Activated CD4-positive, alpha-beta T cell treated with anti-CD3 and anti-CD28 coated beads, Interleukin-2, amount 10 ng/mL, durations not matched to agents 7 days and 5 days (primary cell): ENCODE data around the gene ASCL3. TPM values are rescaled to one million over a fixed set of nuclear protein-coding genes. Genes with fewer than 3 reads are reported as not detected.
A peak's percentile ranks its signal among the peaks of the same experiment; 100 is the strongest.
"Not testable (repeated sequence)": the region's sequence is repeated elsewhere in the genome, so short reads cannot be mapped to it uniquely, and the experiment has no call there.

Experiments
- CTCF ChIA-PET: fragments of 350-600 bp; sonication (Branson Sonifier 250); formaldehyde crosslinking; loops from one replicate; lab custom pipeline; 2021; ENCODE audit warnings: antibody characterized with exemption; lab: Charles Lee
- POLR2A ChIA-PET: fragments of 350-600 bp; sonication (Branson Sonifier 250); formaldehyde crosslinking; loops from one replicate; lab custom pipeline; 2021; ENCODE audit warnings: antibody characterized with exemption; lab: Charles Lee
- DNase-seq: peaks from one replicate; pipeline ENCODE4 v3.0.0-alpha.2; 2020
- H3K27ac Mint-ChIP-seq: one replicate; pipeline ENCODE4 v1.8.0; 2021; ENCODE audit warnings: mild to moderate bottlenecking, moderate library complexity, mixed read lengths
- H3K27me3 Mint-ChIP-seq: one replicate; pipeline ENCODE4 v1.8.0; 2021; ENCODE audit warnings: mixed read lengths
- H3K36me3 Mint-ChIP-seq: one replicate; pipeline ENCODE4 v1.8.0; 2021; ENCODE audit warnings: low read depth, mixed read lengths
- H3K4me1 Mint-ChIP-seq: one replicate; pipeline ENCODE4 v1.8.0; 2021; ENCODE audit warnings: mixed read lengths
- H3K4me3 Mint-ChIP-seq: one replicate; pipeline ENCODE4 v1.8.0; 2021; ENCODE audit warnings: mild to moderate bottlenecking, moderate library complexity, mixed read lengths
- H3K9me3 Mint-ChIP-seq: one replicate; pipeline ENCODE4 v1.8.0; 2021; ENCODE audit warnings: mixed read lengths
- total RNA-seq, 2 experiments: library from RNA; stranded (reverse); gene quantifications; one replicate each; pipeline ENCODE4 v1.2.3, GENCODE V29; 2021

ASCL3 gene, protein sequence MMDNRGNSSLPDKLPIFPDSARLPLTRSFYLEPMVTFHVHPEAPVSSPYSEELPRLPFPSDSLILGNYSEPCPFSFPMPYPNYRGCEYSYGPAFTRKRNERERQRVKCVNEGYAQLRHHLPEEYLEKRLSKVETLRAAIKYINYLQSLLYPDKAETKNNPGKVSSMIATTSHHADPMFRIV
- not detected for total RNA-seq

DNA sequence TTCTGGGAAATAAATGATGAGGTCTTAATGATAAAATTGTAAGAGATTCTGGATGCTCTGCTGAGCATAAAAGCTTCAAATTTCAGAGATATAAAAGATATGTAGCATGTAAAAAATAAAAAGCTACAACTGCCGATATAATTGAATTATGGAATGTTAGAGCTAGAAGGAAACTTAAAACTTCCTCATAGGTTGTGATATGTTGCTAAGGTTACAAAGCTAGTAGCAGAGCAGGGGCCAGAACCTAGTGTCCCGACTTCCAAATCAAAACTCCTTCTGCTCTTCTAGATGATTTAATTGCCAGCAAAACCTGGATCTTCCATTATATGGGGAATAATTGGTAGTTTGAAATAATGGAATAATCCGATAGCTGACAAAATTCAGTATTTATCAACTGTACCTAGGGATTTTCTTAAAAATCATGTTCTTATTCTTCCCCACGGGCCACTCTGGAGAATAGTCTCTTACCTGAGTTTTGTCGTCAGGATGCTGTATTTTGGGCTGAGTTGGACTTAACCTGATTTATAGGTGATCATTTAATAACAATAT, at the start of gene ASCL3:
Gene ASCL3, minus strand, starts transcription at position 499 of the 549 bp plus-strand sequence. CDS start 4,855 bp downstream, outside the sequence.
- Mint-ChIP-seq H3K9me3 (no peaks in the 10 kb centered on the region), H3K36me3 (peaks cover 7% of the 10 kb centered on the region), H3K4me3 (no peak within 1 kb of the TSS), H3K27me3 (peaks cover 21% of the 10 kb centered on the region), H3K27ac (no peak within 1 kb of the TSS), H3K4me1 (peaks cover 5% of the 10 kb centered on the region)
- CTCF ChIA-PET: no interaction called here
- no peak for DNase-seq
- POLR2A ChIA-PET: interaction anchor here (0.6 kb wide), 1 partner anchor 263 kb away, joined by 3 read pairs; no protein-coding TSS in a partner anchor

- no peak for DNase-seq
- H3K27me3 Mint-ChIP-seq: peaks cover 21% of the 10 kb centered on the region
- H3K27ac Mint-ChIP-seq: no peak overlapping the region
- ChIA-PET CTCF (interaction anchor here (1.2 kb wide), 1 partner anchor 40 kb away, joined by 3 read pairs; no protein-coding TSS in a partner anchor), POLR2A (no interaction called here)
- H3K4me1 Mint-ChIP-seq: peaks cover 7% of the 10 kb centered on the region
- no peaks in the 10 kb centered on the region for H3K9me3 Mint-ChIP-seq
- H3K36me3 Mint-ChIP-seq: no peaks in the 10 kb centered on the region
- no peak overlapping the region for H3K4me3 Mint-ChIP-seq
Observed at GRCh38 chr11:8989453-8989852, 46.6 kb upstream of the ASCL3 start.

GRCh38 chr11:8988329-8989234, 45.8 kb upstream of the ASCL3 start:
- H3K4me1 Mint-ChIP-seq: peaks cover 7% of the 10 kb centered on the region
- no peak overlapping the region for H3K27ac Mint-ChIP-seq
- peaks cover 19% of the 10 kb centered on the region for H3K27me3 Mint-ChIP-seq
- no peaks in the 10 kb centered on the region for H3K36me3 Mint-ChIP-seq
- no peaks in the 10 kb centered on the region for H3K9me3 Mint-ChIP-seq
- POLR2A ChIA-PET: no interaction called here
- no peak overlapping the region for H3K4me3 Mint-ChIP-seq
- no peak for DNase-seq
- CTCF ChIA-PET: interaction anchor here (1.1 to 1.2 kb wide), 2 partner anchors 41 to 149 kb away, joined by 3 to 4 read pairs; no protein-coding TSS in a partner anchor

DNA sequence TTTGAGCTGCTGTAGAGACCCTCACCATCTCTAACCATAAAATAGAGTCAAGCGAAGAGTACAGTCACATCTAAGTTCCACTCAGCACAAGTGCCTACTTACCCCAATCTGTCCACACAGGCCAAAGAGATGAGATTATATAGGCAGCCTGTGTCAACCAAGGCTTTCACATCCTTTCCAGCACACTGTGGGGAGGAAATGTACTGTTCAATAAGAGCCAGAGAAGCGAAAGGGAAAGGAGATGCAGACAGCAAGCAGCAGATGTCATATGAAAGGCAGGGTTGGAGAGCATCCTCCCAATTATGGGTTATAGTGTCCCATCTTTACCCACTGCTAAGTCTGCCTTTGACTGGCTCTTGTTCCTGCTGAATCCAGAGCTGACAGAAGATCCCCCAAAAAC, 44.6 kb upstream of the ASCL3 start:
- peak; percentile 33 for DNase-seq
- H3K27ac Mint-ChIP-seq: no peak overlapping the region
- peaks cover 7% of the 10 kb centered on the region for H3K4me1 Mint-ChIP-seq
- no peaks in the 10 kb centered on the region for H3K36me3 Mint-ChIP-seq
- no peak overlapping the region for H3K4me3 Mint-ChIP-seq
- ChIA-PET POLR2A (no interaction called here), CTCF (interaction anchor here (0.9 to 1.2 kb wide), 3 partner anchors 10 to 150 kb away, joined by 3 to 4 read pairs (median 4); no protein-coding TSS in a partner anchor)
- no peaks in the 10 kb centered on the region for H3K9me3 Mint-ChIP-seq
- peaks cover 14% of the 10 kb centered on the region for H3K27me3 Mint-ChIP-seq

- POLR2A ChIA-PET, DNase-seq, H3K4me3 Mint-ChIP-seq, H3K27ac Mint-ChIP-seq, H3K9me3 Mint-ChIP-seq, H3K4me1 Mint-ChIP-seq, H3K36me3 Mint-ChIP-seq: not testable (repeated sequence)
- CTCF ChIA-PET: interaction anchor here (0.7 to 1.2 kb wide), 3 partner anchors 10 to 170 kb away, joined by 3 to 4 read pairs (median 3); no protein-coding TSS in a partner anchor
- H3K27me3 Mint-ChIP-seq: peaks cover 12% of the 10 kb centered on the region
Observed at GRCh38 chr11:8986772-8987171, 44.0 kb upstream of the ASCL3 start.

DNA sequence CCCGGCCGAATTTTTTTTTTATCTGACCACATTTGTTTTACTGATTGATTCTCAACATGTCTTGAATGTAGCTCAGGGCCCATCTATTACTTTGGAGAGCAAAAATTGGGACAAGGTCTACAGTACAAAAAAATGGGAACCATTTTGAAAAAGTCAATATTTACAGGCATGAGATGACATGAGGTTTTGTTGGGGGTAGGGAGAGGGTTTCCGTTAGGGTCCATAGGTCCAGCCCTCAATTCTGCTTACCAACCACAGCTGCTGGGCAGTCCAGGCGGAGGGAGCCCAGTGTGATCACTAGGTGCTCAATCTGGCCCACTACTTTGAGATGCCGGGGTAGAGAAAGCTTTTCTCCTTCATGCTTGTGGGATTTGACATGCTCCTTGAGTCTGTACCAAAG, 42.6 kb upstream of the ASCL3 start:
- Mint-ChIP-seq H3K27me3 (peaks cover 8% of the 10 kb centered on the region), H3K36me3 (no peaks in the 10 kb centered on the region), H3K4me3 (no peak overlapping the region), H3K9me3 (no peaks in the 10 kb centered on the region), H3K4me1 (peaks cover 7% of the 10 kb centered on the region), H3K27ac (no peak overlapping the region)
- POLR2A ChIA-PET: interaction anchor here (0.6 kb wide), 1 partner anchor 1404 kb away, joined by 5 read pairs; no protein-coding TSS in a partner anchor
- DNase-seq: no peak
- CTCF ChIA-PET: interaction anchor here (0.6 to 1.1 kb wide), 4 partner anchors 15 to 60 kb away, joined by 3 to 4 read pairs (median 3); no protein-coding TSS in a partner anchor

GRCh38 chr11:8983552-8983951, 40.7 kb upstream of the ASCL3 start:
- DNase-seq: no peak
- Mint-ChIP-seq H3K9me3 (no peaks in the 10 kb centered on the region), H3K36me3 (no peaks in the 10 kb centered on the region), H3K4me1 (peaks cover 7% of the 10 kb centered on the region), H3K27ac (no peak overlapping the region), H3K4me3 (no peak overlapping the region), H3K27me3 (no peaks in the 10 kb centered on the region)
- CTCF ChIA-PET: interaction anchor here (0.7 kb wide), 1 partner anchor 19 kb away, joined by 3 read pairs; the partner anchor contains the start of gene TMEM9B
- POLR2A ChIA-PET: no interaction called here

DNA sequence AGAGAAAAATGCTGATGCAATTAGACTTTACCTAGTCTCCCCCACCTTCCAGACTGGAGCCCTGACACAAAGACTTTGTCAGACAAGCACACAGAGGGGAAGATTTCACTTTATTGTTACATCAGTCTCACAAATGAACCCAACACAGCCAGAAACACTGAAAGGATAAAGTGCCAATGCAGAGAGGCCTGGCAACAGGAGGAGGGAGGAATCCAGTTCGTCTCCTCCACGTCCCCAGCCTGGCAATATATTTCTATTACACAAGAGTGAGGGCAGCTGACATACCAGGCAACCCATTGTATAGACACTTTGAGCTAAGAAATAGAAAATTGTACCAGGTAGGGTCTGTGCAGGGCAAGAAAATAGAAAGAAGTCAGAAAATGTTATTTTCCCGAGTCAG, 37.7 kb upstream of the ASCL3 start:
- H3K27me3 Mint-ChIP-seq: no peaks in the 10 kb centered on the region
- no peaks in the 10 kb centered on the region for H3K9me3 Mint-ChIP-seq
- ChIA-PET POLR2A (no interaction called here), CTCF (no interaction called here)
- no peak for DNase-seq
- H3K4me1 Mint-ChIP-seq: no peaks in the 10 kb centered on the region
- H3K4me3 Mint-ChIP-seq: no peak overlapping the region
- no peak overlapping the region for H3K27ac Mint-ChIP-seq
- no peaks in the 10 kb centered on the region for H3K36me3 Mint-ChIP-seq

DNA sequence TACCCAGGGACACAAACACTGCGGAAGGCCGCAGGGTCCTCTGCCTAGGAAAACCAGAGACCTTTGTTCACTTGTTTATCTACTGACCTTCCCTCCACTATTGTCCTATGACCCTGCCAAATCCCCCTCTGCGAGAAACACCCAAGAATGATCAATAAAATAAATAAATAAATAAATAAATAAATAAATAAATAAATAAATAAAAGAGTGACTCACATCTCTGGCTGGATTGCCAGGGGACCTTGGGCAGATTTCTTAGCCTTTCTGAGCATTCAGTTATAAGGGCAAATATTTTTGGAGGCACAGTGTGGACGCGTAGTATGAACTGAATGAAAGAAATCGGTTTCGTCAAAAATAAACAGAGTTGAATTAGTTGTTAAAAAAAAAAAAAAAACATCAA, 36.5 kb upstream of the ASCL3 start:
- POLR2A ChIA-PET, H3K36me3 Mint-ChIP-seq: not testable (repeated sequence)

DNA sequence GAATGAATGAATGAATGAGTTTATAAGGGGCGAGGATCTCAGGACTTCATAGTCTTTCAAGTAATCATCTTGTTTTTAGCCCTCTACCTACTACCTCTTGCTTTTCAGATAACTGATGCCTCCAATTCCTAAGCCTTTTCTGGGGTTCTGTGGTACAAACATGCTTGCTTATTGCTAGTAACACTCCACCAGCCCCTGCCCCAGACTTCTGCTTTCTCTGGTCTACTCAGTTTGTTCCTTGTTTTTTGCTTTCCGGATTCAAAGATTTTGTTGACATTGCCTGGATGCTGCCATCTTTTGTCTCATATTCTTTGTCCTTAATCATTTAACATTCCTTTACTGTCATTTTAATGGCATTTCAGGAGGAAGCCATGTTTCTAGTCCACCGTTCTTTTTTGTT, 30.3 kb upstream of the ASCL3 start:
- DNase-seq: no peak
- Mint-ChIP-seq H3K36me3 (peaks cover 2% of the 10 kb centered on the region), H3K27me3 (no peaks in the 10 kb centered on the region), H3K9me3 (no peaks in the 10 kb centered on the region), H3K4me3 (no peak overlapping the region), H3K4me1 (no peaks in the 10 kb centered on the region), H3K27ac (no peak overlapping the region)
- ChIA-PET CTCF (interaction anchor here (0.6 to 1.1 kb wide), 3 partner anchors 8 to 27 kb away, joined by 3 read pairs; no protein-coding TSS in a partner anchor), POLR2A (no interaction called here)

More for the DNA sequence above, 36.5 kb upstream of the ASCL3 start:
- H3K9me3 Mint-ChIP-seq, H3K4me3 Mint-ChIP-seq, DNase-seq, CTCF ChIA-PET, H3K4me1 Mint-ChIP-seq, H3K27me3 Mint-ChIP-seq, H3K27ac Mint-ChIP-seq: not testable (repeated sequence)

- no peak overlapping the region for H3K27ac Mint-ChIP-seq
- DNase-seq: no peak
- H3K9me3 Mint-ChIP-seq: no peaks in the 10 kb centered on the region
- peaks cover 2% of the 10 kb centered on the region for H3K36me3 Mint-ChIP-seq
- no peaks in the 10 kb centered on the region for H3K4me1 Mint-ChIP-seq
- ChIA-PET POLR2A (no interaction called here), CTCF (interaction anchor here (0.9 to 1.2 kb wide), 3 partner anchors 12 to 58 kb away, joined by 3 to 4 read pairs (median 3); no protein-coding TSS in a partner anchor)
- H3K4me3 Mint-ChIP-seq: no peak overlapping the region
- H3K27me3 Mint-ChIP-seq: no peaks in the 10 kb centered on the region
Observed at GRCh38 chr11:8971924-8972316, 29.1 kb upstream of the ASCL3 start.

- ChIA-PET CTCF (interaction anchor here (1.1 to 1.2 kb wide), 2 partner anchors 12 to 57 kb away, joined by 3 to 4 read pairs; no protein-coding TSS in a partner anchor), POLR2A (no interaction called here)
- peaks cover 1% of the 10 kb centered on the region for H3K4me1 Mint-ChIP-seq
- no peak for DNase-seq
- H3K27ac Mint-ChIP-seq: no peak overlapping the region
- peaks cover 2% of the 10 kb centered on the region for H3K36me3 Mint-ChIP-seq
- no peaks in the 10 kb centered on the region for H3K9me3 Mint-ChIP-seq
- no peaks in the 10 kb centered on the region for H3K27me3 Mint-ChIP-seq
- H3K4me3 Mint-ChIP-seq: no peak overlapping the region
Observed at GRCh38 chr11:8971196-8971923, 28.5 kb upstream of the ASCL3 start.
